ENCODE results near the gene KCNJ15.
"Not testable (repeated sequence)": the region's sequence is repeated elsewhere in the genome, so short reads cannot be mapped to it uniquely, and the experiment has no call there.

Gene KCNJ15

GRCh38 chr21:38244885-38245869 is 11.6 kb upstream of the KCNJ15 start:
- H3K4me3 ChIP-seq (ENCODE audit: low read length): no peak overlapping the region
- peak; percentile 99 for DNase-seq (ENCODE audit: low read depth)
- TF ChIP-seq CTCF (conservative IDR thresholded peaks at IDR 0.05; ENCODE audit: low read length): no peak

GRCh38 chr21:38246511-38246910 is 10.3 kb upstream of the KCNJ15 start:
- no peak for TF ChIP-seq CTCF (conservative IDR thresholded peaks at IDR 0.05; ENCODE audit: low read length)
- DNase-seq (ENCODE audit: low read depth): no peak
- H3K4me3 ChIP-seq (ENCODE audit: low read length): no peak overlapping the region

- not testable (repeated sequence) for H3K4me3 ChIP-seq (ENCODE audit: low read length); DNase-seq (ENCODE audit: low read depth)
Measured at GRCh38 chr21:38247054-38247453, 9.7 kb upstream of the KCNJ15 start.

GRCh38 chr21:38247738-38248510 is 8.9 kb upstream of the KCNJ15 start:
- H3K4me3 ChIP-seq (ENCODE audit: low read length): no peak overlapping the region
- no peak for DNase-seq (ENCODE audit: low read depth)

GRCh38 chr21:38249256-38249655 is 7.5 kb upstream of the KCNJ15 start:
- TF ChIP-seq CTCF (conservative IDR thresholded peaks at IDR 0.05; ENCODE audit: low read length): no peak
- no peak overlapping the region for H3K4me3 ChIP-seq (ENCODE audit: low read length)
- DNase-seq (ENCODE audit: low read depth): no peak

More at GRCh38 chr21:38247738-38248510, 8.9 kb upstream of the KCNJ15 start:
- TF ChIP-seq CTCF (conservative IDR thresholded peaks at IDR 0.05; ENCODE audit: low read length): no peak

GRCh38 chr21:38249696-38250278 is 7.0 kb upstream of the KCNJ15 start:
- no peak for DNase-seq (ENCODE audit: low read depth)
- TF ChIP-seq CTCF (conservative IDR thresholded peaks at IDR 0.05; ENCODE audit: low read length): no peak
- no peak overlapping the region for H3K4me3 ChIP-seq (ENCODE audit: low read length)

GRCh38 chr21:38250991-38251418 is 5.8 kb upstream of the KCNJ15 start:
- no peak for TF ChIP-seq CTCF (conservative IDR thresholded peaks at IDR 0.05; ENCODE audit: low read length)
- DNase-seq (ENCODE audit: low read depth): no peak
- no peak overlapping the region for H3K4me3 ChIP-seq (ENCODE audit: low read length)

Data from AG10803 (cell line).